ENCODE results near the gene HIC2. TPM values are rescaled to one million over a fixed set of nuclear protein-coding genes. Genes with fewer than 3 reads are reported as not detected.
"Not testable (repeated sequence)": the region's sequence is repeated elsewhere in the genome, so short reads cannot be mapped to it uniquely, and the experiment has no call there.

The HIC2 gene
- 1 to 10 TPM; 6.8 to 7.0 TPM for total RNA-seq

DNA sequence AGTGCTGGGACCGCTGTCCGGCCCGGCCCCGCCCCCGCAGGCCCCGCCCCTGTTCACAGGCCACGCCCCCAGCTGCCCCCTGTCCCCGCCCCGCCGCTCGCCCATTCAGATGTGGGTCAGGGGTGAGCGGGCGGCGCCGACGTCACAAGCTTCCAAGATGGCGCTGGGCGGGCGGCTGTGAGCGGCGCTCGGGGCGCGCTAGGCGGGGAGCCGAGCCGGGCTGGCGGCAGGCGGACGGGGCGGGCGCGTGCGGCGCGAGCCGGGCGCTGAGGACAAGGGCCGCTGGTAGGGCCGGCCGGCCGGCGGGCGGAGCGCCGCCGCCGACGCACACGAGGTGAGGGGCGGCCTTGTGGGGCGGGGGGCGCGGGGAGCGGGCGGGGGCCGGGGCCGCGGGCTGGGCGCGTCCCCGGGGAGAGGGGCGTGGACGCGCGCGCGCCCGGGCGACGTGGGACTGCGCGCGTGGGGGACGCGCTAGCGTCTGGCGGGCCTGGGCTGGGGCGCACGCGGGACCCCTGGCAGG is at the start of gene HIC2:
Gene HIC2, plus strand, starts transcription at position 145 of the 520 bp plus-strand sequence. CDS start 25,461 bp downstream, outside the sequence.
- H3K4me1 Mint-ChIP-seq, POLR2A ChIA-PET, H3K27me3 Mint-ChIP-seq, H3K27ac Mint-ChIP-seq, H3K36me3 Mint-ChIP-seq, H3K9me3 Mint-ChIP-seq: not testable (repeated sequence)
- DNase-seq (peak; percentile 57), ATAC-seq (ENCODE audit: low read depth) (peak; percentile 86)
- peak within 1 kb of the TSS; percentile 49 for H3K4me3 Mint-ChIP-seq

GRCh38 chr22:21368603-21369310 is 48.4 kb upstream of the HIC2 start:
- DNase-seq; H3K4me3 Mint-ChIP-seq; H3K27me3 Mint-ChIP-seq; H3K36me3 Mint-ChIP-seq; POLR2A ChIA-PET; H3K4me1 Mint-ChIP-seq; ATAC-seq (ENCODE audit: low read depth); H3K27ac Mint-ChIP-seq; H3K9me3 Mint-ChIP-seq: not testable (repeated sequence)

DNA sequence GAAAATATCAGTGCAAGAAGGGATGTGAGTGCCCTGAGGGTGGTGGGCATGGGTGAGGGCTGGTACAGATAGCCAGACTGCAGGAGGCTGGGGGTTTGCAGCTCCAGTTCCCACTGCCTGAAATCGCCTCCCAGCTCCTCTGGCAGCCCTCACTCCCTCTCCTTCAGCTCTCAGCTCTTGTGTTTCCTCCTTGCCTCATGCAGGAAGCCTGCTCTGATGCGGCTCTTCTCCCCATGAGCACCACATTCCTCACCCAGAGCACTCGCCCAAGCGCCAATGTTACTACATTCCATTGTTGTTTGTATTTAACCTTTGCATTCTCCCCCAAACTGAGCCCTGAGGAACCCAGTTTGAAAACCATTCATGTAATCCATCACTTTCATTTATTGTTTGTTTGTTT is 41.3 kb upstream of the HIC2 start:
- H3K27ac Mint-ChIP-seq; DNase-seq; H3K27me3 Mint-ChIP-seq; ATAC-seq (ENCODE audit: low read depth); H3K4me1 Mint-ChIP-seq; H3K9me3 Mint-ChIP-seq; H3K4me3 Mint-ChIP-seq; POLR2A ChIA-PET; H3K36me3 Mint-ChIP-seq: not testable (repeated sequence)

GRCh38 chr22:21383701-21384467 is 33.3 kb upstream of the HIC2 start, which contains the start of gene RIMBP3B:
Gene RIMBP3B (plus strand): TSS chr22:21383751. CDS start chr22:21383859, 108 bp downstream.
- POLR2A ChIA-PET, H3K4me1 Mint-ChIP-seq, H3K9me3 Mint-ChIP-seq, H3K36me3 Mint-ChIP-seq, DNase-seq, H3K27ac Mint-ChIP-seq, H3K27me3 Mint-ChIP-seq, H3K4me3 Mint-ChIP-seq: not testable (repeated sequence)
- ATAC-seq (ENCODE audit: low read depth), result peak; percentile 81

DNA sequence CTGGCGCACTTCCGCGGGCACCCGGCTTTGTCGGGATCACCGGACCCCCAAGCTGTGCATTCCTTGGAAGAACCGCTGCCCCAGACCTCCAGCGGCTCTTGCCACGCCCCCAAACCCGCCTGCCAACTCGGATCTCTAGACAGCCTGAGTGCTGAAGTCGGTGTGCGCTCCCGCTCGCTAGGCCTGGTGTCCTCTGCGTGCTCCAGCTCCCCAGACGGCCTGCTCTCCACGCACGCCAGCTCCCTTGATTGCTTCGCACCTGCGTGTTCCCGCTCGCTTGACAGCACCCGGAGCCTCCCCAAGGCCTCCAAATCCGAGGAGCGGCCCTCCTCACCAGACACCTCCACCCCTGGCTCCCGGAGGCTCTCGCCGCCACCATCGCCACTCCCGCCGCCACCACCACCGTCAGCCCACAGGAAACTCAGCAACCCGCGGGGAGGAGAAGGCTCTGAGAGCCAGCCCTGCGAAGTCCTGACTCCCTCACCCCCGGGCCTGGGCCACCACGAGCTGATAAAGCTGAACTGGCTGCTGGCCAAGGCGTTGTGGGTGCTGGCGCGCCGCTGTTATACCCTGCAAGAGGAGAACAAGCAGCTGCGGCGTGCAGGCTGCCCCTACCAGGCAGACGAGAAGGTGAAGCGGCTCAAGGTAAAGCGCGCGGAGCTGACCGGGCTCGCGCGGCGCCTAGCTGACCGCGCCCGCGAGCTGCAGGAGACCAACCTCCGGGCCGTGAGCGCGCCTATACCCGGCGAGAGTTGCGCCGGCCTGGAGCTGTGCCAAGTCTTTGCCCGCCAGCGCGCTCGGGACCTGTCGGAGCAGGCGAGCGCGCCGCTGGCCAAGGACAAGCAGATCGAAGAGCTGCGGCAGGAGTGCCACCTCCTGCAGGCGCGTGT is 32.5 kb upstream of the HIC2 start:
- H3K36me3 Mint-ChIP-seq, H3K27me3 Mint-ChIP-seq, H3K4me1 Mint-ChIP-seq, H3K4me3 Mint-ChIP-seq, DNase-seq, H3K9me3 Mint-ChIP-seq, POLR2A ChIA-PET, H3K27ac Mint-ChIP-seq: not testable (repeated sequence)
- peak; percentile 71 for ATAC-seq (ENCODE audit: low read depth)

DNA sequence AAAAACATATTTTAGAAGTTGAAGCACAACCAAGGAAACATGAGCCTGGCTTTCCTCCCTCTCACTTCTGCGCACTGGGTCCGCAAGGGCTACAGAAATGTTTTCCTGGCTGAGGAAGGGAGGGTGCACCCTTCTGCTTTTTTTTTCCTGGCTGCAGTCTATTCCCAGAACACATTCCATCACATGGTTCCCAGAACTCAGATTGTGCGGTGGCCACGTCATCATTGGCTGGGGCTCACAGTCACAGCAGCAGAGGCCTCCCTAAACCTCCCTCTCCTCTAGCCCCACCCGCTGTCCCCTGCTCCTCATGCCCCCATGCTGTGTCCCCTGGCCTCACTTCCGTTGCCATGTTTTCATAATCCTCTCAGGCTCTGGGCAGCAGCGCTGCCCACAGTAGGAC is 27.7 kb upstream of the HIC2 start:
- DNase-seq; H3K4me1 Mint-ChIP-seq; ATAC-seq (ENCODE audit: low read depth); H3K4me3 Mint-ChIP-seq; H3K36me3 Mint-ChIP-seq; H3K27ac Mint-ChIP-seq; POLR2A ChIA-PET; H3K27me3 Mint-ChIP-seq; H3K9me3 Mint-ChIP-seq: not testable (repeated sequence)

DNA sequence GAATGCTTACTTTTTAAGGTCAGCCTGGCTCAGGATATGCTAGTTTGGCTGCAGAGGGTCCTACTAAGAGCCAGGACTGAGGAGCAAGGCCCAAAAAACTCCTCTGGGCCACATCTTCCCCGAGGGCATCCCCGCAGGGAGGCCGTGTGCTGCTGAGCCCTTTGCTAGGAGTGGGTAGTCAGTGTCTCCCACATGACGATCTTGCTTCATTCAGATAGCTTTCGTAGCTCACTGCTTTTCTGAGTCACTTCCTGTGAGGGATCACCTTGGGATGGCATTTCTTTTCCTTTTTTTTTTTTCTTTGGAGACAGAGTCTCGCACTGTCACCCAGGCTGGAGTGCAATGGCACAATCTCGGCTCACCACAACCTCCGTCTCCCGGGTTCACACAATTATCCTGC is 27.2 kb upstream of the HIC2 start:
- DNase-seq; H3K4me1 Mint-ChIP-seq; H3K9me3 Mint-ChIP-seq; ATAC-seq (ENCODE audit: low read depth); POLR2A ChIA-PET; H3K36me3 Mint-ChIP-seq; H3K27ac Mint-ChIP-seq; H3K4me3 Mint-ChIP-seq; H3K27me3 Mint-ChIP-seq: not testable (repeated sequence)

DNA sequence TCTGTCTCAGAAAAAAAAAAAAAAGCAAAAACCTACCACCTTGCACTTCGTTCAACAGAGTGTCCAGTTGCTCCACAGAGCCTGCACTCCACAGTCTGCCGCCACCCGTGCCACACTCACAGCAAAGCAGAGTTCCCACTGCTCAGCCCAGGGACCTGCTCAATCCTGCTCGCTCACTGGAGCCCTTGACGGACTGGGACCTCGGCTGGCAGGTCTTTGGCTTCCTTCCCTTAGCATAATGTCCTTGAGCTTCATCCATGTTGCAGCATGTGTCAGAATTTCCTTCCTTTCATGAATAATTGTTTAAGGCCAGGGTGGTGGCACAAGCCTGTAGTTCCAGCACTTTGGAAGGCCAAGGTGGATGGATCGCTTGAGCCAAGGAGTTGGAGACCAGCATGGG is 22.6 kb upstream of the HIC2 start:
- H3K9me3 Mint-ChIP-seq; H3K4me1 Mint-ChIP-seq; ATAC-seq (ENCODE audit: low read depth); POLR2A ChIA-PET; H3K27me3 Mint-ChIP-seq; H3K4me3 Mint-ChIP-seq; H3K36me3 Mint-ChIP-seq; H3K27ac Mint-ChIP-seq; DNase-seq: not testable (repeated sequence)

DNA sequence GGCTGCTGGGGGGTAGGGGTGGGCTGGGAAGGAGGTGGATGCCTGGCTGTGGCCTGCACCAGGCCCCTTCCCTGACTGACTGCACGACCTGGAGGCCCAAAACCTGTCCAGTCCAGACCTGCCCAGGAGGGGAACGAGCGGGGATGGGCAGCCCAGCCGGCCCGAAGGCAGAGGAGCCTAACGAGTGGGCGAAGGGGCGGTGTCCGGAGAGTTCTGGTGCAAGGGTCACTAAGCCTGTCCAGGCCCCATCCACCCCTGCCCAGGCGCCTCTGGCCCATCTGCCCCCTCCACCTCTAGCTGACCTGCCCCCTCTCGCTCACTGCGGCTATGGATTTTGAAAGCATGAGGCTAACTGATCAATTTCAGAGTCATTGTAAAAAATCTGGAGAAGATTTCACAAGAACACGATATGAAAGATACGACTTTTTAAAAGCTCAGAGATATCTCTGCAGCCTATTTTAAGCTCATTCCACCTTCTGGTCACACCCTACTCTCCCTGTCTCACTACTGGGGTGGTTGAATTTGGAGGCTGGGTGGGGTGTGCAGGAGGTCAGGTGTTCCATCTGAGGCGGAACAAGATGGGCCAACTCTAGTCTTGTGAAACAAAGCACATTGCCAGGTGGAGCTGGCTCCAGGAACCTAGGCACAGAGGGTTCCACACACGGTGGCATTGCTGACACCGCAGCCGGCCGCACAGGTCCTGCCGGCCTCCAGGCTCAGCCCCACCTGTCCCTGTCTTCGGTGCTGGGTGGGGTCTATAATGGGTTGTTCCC is 15.8 kb upstream of the HIC2 start:
- ATAC-seq (ENCODE audit: low read depth); H3K4me3 Mint-ChIP-seq; DNase-seq; H3K36me3 Mint-ChIP-seq; H3K27ac Mint-ChIP-seq; POLR2A ChIA-PET; H3K27me3 Mint-ChIP-seq; H3K4me1 Mint-ChIP-seq; H3K9me3 Mint-ChIP-seq: not testable (repeated sequence)

GRCh38 chr22:21402763-21403314 is 14.3 kb upstream of the HIC2 start:
- POLR2A ChIA-PET; H3K27ac Mint-ChIP-seq; H3K36me3 Mint-ChIP-seq; DNase-seq; H3K9me3 Mint-ChIP-seq; H3K4me3 Mint-ChIP-seq; H3K27me3 Mint-ChIP-seq; ATAC-seq (ENCODE audit: low read depth); H3K4me1 Mint-ChIP-seq: not testable (repeated sequence)

- POLR2A ChIA-PET; H3K9me3 Mint-ChIP-seq; ATAC-seq (ENCODE audit: low read depth): not testable (repeated sequence)
Measured at GRCh38 chr22:21407139-21407538, 10.0 kb upstream of the HIC2 start.

GRCh38 chr22:21407792-21408191 is 9.4 kb upstream of the HIC2 start:
- ATAC-seq (ENCODE audit: low read depth); DNase-seq; H3K27ac Mint-ChIP-seq; H3K9me3 Mint-ChIP-seq; POLR2A ChIA-PET; H3K4me3 Mint-ChIP-seq; H3K36me3 Mint-ChIP-seq; H3K4me1 Mint-ChIP-seq; H3K27me3 Mint-ChIP-seq: not testable (repeated sequence)

More at GRCh38 chr22:21407139-21407538, 10.0 kb upstream of the HIC2 start:
- not testable (repeated sequence) for DNase-seq, H3K27ac Mint-ChIP-seq, H3K4me1 Mint-ChIP-seq, H3K4me3 Mint-ChIP-seq, H3K27me3 Mint-ChIP-seq, H3K36me3 Mint-ChIP-seq

Measured in activated naive CD8-positive, alpha-beta T cell treated with anti-CD3 and anti-CD28 coated beads, Interleukin-2, amount 10 ng/mL, durations not matched to agents 7 days and 5 days (primary cell).